IgD-negative memory B cell (primary cell): ENCODE results near the gene ALDH1A2. TPM values are rescaled to one million over a fixed set of nuclear protein-coding genes. Genes with fewer than 3 reads are reported as not detected.
"Not testable (repeated sequence)": the region's sequence is repeated elsewhere in the genome, so short reads cannot be mapped to it uniquely, and the experiment has no call there.

Experiments
- H3K27ac Mint-ChIP-seq, 3 donors: one replicate each; pipeline ENCODE4 v1.8.0; 2020 to 2022; ENCODE audit warnings: mild to moderate bottlenecking in 3 of 3, mixed read lengths in 3 of 3, moderate library complexity in 1 of 3
- H3K27me3 Mint-ChIP-seq: one replicate; pipeline ENCODE4 v1.8.0; 2021; ENCODE audit warnings: mixed read lengths
- H3K36me3 Mint-ChIP-seq: one replicate; pipeline ENCODE4 v1.8.0; 2020; ENCODE audit warnings: mild to moderate bottlenecking, mixed read lengths
- H3K4me1 Mint-ChIP-seq, 3 donors: one replicate each; pipeline ENCODE4 v1.8.0; 2020 to 2022; ENCODE audit warnings: mixed read lengths in 3 of 3, mild to moderate bottlenecking in 1 of 3
- H3K4me3 Mint-ChIP-seq, 4 donors: one replicate each; pipeline ENCODE4 v1.8.0; 2020 to 2022; ENCODE audit warnings: mild to moderate bottlenecking in 4 of 4, mixed read lengths in 4 of 4, moderate library complexity in 3 of 4
- H3K9me3 Mint-ChIP-seq, 3 donors: one replicate each; pipeline ENCODE4 v1.8.0; 2020 to 2021; ENCODE audit warnings: mixed read lengths in 3 of 3, mild to moderate bottlenecking in 1 of 3
- polyA plus RNA-seq: library from polyadenylated mRNA; unstranded; fragments of 300-500 nt; fragmentation: Illumina TruSeq; gene quantifications from one replicate; pipeline ENCODE4 v1.2.3, GENCODE V29; 2021

ALDH1A2 gene
- polyA plus RNA-seq, 1 donor from 2014 or later: not detected

- Mint-ChIP-seq H3K4me3 (no peak overlapping the region), H3K27ac (no peak overlapping the region), H3K4me1 (no peaks in the 10 kb centered on the region), H3K9me3 (peaks cover 0 to 2% (median 0%) of the 10 kb centered on the region in 3 donors), H3K36me3 (no peaks in the 10 kb centered on the region), H3K27me3 (peaks cover 10% of the 10 kb centered on the region)
Measured at GRCh38 chr15:58014040-58014439, 51.5 kb downstream of the ALDH1A2 start.

DNA sequence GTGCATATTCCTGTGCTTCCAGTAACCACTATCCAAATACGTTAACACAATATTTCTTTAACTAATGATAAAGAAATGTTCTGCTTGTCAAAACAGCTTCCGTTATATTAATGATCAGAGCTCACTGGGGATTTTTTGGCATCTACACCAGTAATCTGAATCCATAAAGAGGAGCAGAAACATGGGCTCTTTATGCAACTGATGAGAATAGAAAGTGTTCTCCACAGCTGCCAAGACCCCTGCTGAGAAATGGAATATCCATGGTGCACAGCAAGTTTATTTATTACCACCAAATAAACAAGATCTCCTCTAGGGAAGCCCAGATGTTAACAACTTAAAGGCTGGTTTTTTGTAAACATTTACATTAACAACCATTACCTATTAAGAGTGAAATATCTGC is 54.5 kb downstream of the ALDH1A2 start:
- H3K36me3 Mint-ChIP-seq: no peaks in the 10 kb centered on the region
- H3K9me3 Mint-ChIP-seq: peaks cover 2 to 11% (median 2%) of the 10 kb centered on the region in 3 donors
- no peak overlapping the region for H3K27ac Mint-ChIP-seq
- no peak overlapping the region for H3K4me3 Mint-ChIP-seq
- peaks cover 10% of the 10 kb centered on the region for H3K27me3 Mint-ChIP-seq
- H3K4me1 Mint-ChIP-seq: no peaks in the 10 kb centered on the region

DNA sequence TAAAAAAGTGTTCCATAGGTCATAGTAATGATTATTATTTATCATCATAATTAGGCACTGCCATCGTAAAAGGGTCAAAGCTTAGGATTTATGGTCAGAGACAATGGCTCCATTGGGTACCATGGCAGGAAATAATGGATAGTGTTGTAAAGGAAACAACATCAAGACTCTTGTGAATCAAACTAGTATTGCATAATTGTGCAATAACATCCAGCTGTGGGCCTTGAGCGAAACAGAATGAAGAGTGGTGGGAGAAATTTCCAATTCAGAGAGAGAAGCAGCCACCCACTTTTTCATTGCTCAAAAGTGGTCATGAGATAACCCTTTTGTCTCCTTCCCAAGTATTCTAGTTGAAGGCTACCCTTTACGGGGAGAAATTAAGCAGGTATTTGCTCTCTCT is 61.7 kb downstream of the ALDH1A2 start:
- no peak overlapping the region for H3K4me3 Mint-ChIP-seq
- no peak overlapping the region for H3K27ac Mint-ChIP-seq
- H3K9me3 Mint-ChIP-seq: peaks cover 0 to 24% (median 2%) of the 10 kb centered on the region in 3 donors
- H3K27me3 Mint-ChIP-seq: peaks cover 3% of the 10 kb centered on the region
- no peaks in the 10 kb centered on the region for H3K36me3 Mint-ChIP-seq
- peaks cover 0 to 2% (median 0%) of the 10 kb centered on the region in 3 donors for H3K4me1 Mint-ChIP-seq

- Mint-ChIP-seq H3K27ac (no peak overlapping the region), H3K4me3 (no peak overlapping the region), H3K36me3 (no peaks in the 10 kb centered on the region), H3K9me3 (peaks cover 0 to 21% (median 2%) of the 10 kb centered on the region in 3 donors), H3K27me3 (peaks cover 3% of the 10 kb centered on the region), H3K4me1 (peaks cover 0 to 2% (median 0%) of the 10 kb centered on the region in 3 donors)
Measured at GRCh38 chr15:58002338-58003126, 63.0 kb downstream of the ALDH1A2 start.

DNA sequence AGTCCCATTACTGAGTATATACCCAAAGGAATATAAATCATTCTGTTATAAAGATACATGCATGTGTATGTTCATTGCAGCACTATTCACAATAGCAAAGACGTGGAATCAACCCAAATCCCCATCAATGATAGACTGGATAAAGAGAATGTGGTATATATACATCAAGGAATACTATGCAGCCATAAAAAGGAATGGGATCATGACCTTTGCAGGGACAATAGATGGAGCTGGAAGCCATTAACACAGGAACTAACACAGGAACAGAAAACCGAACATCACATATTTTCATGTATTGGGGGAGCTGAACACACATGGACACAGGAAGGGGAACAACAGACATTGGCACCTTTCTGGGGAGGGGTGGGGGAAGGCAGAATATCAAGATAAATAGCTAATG is 65.8 kb downstream of the ALDH1A2 start:
- not testable (repeated sequence) for H3K27me3 Mint-ChIP-seq, H3K36me3 Mint-ChIP-seq, H3K4me1 Mint-ChIP-seq, H3K27ac Mint-ChIP-seq, H3K4me3 Mint-ChIP-seq, H3K9me3 Mint-ChIP-seq

- H3K4me3 Mint-ChIP-seq: no peak overlapping the region
Measured at GRCh38 chr15:57996561-57996960, 69.0 kb downstream of the ALDH1A2 start.

DNA sequence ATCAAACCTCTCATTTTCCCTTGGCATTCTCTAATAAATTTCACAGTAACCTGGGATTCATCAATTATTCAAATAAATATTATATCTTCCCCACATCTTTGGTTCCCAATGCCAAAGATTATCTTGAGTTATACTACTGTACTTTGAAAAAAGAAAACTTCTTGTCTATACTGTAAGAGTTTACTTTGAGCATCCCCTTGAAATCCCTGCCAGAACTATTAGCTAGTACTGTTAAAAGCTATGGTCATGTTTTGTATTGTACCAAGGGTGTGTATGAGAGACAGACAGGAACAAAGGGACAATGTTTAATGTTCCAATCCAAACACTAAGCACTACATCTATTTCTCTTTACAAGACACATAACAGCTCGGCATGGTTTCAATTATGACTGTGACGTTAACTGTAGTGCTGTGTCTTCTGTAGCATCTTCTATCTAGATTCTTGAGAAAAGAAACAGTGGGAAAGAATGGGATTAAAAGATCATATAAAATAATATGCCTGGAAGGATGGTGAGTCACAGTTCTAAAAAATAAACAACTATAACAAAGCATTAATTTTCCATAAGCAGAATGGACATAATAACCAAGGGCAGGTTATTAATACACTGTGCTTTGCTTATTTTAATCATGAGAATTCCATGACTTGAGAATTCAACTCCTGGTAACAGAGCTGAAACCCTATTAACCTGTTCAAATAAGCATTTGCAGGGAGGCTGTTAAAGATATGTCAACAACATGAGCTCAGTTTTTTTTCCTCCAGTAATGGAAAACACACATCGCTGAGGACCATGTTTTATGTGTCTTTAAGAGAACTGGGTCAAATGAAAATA is 71.1 kb downstream of the ALDH1A2 start:
- Mint-ChIP-seq H3K9me3 (peaks cover 0 to 4% (median 0%) of the 10 kb centered on the region in 3 donors), H3K4me3 (no peak overlapping the region), H3K27ac (no peak overlapping the region), H3K4me1 (no peaks in the 10 kb centered on the region), H3K36me3 (no peaks in the 10 kb centered on the region), H3K27me3 (peaks cover 4% of the 10 kb centered on the region)

More at GRCh38 chr15:57996561-57996960, 69.0 kb downstream of the ALDH1A2 start:
- no peaks in the 10 kb centered on the region for H3K4me1 Mint-ChIP-seq
- peaks cover 7% of the 10 kb centered on the region for H3K27me3 Mint-ChIP-seq
- H3K9me3 Mint-ChIP-seq: peaks cover 0 to 9% (median 0%) of the 10 kb centered on the region in 3 donors
- no peaks in the 10 kb centered on the region for H3K36me3 Mint-ChIP-seq
- no peak overlapping the region for H3K27ac Mint-ChIP-seq

- peaks cover 4% of the 10 kb centered on the region for H3K27me3 Mint-ChIP-seq
- H3K27ac Mint-ChIP-seq: no peak overlapping the region
- no peaks in the 10 kb centered on the region for H3K4me1 Mint-ChIP-seq
- H3K36me3 Mint-ChIP-seq: no peaks in the 10 kb centered on the region
- no peaks in the 10 kb centered on the region for H3K9me3 Mint-ChIP-seq
- no peak overlapping the region for H3K4me3 Mint-ChIP-seq
Measured at GRCh38 chr15:57993409-57994145, 71.9 kb downstream of the ALDH1A2 start.

DNA sequence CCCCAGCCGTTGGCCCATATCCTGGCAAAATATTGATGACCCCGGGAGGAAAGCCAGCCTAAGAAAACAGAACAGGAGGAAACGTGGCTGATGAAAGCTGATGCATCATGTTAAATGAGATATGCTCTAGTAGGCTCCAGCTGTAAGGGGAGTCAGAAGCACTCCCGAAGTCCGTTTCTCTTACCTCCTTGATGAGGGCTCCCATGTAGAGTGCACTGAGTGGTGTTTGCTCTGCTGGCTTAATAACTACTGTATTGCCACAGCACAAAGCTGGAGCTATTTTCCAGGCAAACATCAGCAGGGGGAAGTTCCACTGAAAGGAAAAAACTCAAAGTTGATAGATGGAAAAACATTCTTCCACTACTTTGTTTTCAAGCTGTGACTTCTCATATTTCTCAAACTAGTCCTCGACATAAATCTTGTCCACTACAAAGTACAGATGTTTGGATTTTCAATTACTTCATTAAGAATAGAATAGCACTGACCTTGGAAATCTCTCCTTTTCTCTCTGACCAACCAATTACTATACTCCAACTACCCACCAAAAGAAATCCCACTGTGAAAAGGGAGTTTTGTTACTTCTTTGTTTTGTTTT is 72.7 kb downstream of the ALDH1A2 start:
- H3K9me3 Mint-ChIP-seq: no peaks in the 10 kb centered on the region

GRCh38 chr15:57973534-57973933 is 92.0 kb downstream of the ALDH1A2 start:
- H3K9me3 Mint-ChIP-seq: peaks cover 0 to 2% (median 0%) of the 10 kb centered on the region in 3 donors
- no peaks in the 10 kb centered on the region for H3K4me1 Mint-ChIP-seq
- no peak overlapping the region for H3K4me3 Mint-ChIP-seq
- H3K36me3 Mint-ChIP-seq: no peaks in the 10 kb centered on the region
- H3K27me3 Mint-ChIP-seq: no peaks in the 10 kb centered on the region
- no peak overlapping the region for H3K27ac Mint-ChIP-seq

More for the DNA sequence above, 72.7 kb downstream of the ALDH1A2 start:
- H3K36me3 Mint-ChIP-seq: no peaks in the 10 kb centered on the region
- H3K4me1 Mint-ChIP-seq: no peaks in the 10 kb centered on the region
- no peak overlapping the region for H3K4me3 Mint-ChIP-seq
- H3K27me3 Mint-ChIP-seq: peaks cover 4% of the 10 kb centered on the region
- no peak overlapping the region for H3K27ac Mint-ChIP-seq

DNA sequence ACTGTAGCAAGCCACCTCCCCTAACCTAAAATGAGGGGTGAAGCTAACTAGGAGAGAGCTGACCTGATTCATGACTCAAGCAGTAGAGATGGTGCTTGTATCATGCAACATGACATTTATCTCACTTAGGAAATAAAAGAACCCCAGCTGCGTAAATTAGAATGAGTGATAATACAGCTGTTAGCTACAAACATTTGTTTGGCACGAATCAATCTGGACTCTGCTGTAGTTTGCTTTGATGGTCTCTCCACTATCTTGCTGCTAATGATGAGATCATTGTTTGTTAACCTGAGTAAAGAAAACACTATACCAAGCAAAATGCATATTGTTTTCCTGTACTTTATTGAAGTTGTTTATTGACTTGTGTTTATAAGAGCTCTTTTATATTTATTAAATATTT is 92.6 kb downstream of the ALDH1A2 start:
- no peak overlapping the region for H3K4me3 Mint-ChIP-seq

DNA sequence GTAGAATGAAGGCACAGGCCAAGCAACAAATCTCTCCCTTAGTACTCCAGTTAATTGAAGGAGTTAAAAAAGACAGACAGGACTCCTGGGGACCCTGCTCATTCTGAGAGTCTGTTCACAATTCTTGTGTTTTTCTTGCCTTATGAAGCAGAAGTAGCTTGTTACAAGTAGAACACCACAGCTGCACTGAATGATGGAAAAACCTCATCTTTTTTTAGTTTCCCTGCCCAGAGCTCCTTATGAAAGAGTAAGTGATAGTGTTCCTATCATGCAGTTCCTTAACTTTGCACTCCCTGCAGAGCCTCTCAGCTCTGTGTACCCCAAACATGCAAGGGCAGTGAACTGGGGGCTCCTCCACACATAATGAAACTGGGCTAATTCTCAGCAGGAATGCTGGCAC is 95.5 kb downstream of the ALDH1A2 start:
- Mint-ChIP-seq H3K9me3 (no peaks in the 10 kb centered on the region), H3K4me3 (no peak overlapping the region), H3K4me1 (no peaks in the 10 kb centered on the region), H3K36me3 (no peaks in the 10 kb centered on the region), H3K27ac (no peak overlapping the region), H3K27me3 (peaks cover 3% of the 10 kb centered on the region)

More for the DNA sequence above, 92.6 kb downstream of the ALDH1A2 start:
- H3K27ac Mint-ChIP-seq: no peak overlapping the region
- no peaks in the 10 kb centered on the region for H3K36me3 Mint-ChIP-seq
- H3K27me3 Mint-ChIP-seq: no peaks in the 10 kb centered on the region
- H3K4me1 Mint-ChIP-seq: no peaks in the 10 kb centered on the region
- H3K9me3 Mint-ChIP-seq: peaks cover 0 to 2% (median 0%) of the 10 kb centered on the region in 3 donors

GRCh38 chr15:57969355-57969754 is 96.2 kb downstream of the ALDH1A2 start:
- Mint-ChIP-seq H3K9me3 (no peaks in the 10 kb centered on the region), H3K4me3 (no peak overlapping the region), H3K27me3 (peaks cover 3% of the 10 kb centered on the region), H3K36me3 (no peaks in the 10 kb centered on the region), H3K4me1 (no peaks in the 10 kb centered on the region), H3K27ac (no peak overlapping the region)

DNA sequence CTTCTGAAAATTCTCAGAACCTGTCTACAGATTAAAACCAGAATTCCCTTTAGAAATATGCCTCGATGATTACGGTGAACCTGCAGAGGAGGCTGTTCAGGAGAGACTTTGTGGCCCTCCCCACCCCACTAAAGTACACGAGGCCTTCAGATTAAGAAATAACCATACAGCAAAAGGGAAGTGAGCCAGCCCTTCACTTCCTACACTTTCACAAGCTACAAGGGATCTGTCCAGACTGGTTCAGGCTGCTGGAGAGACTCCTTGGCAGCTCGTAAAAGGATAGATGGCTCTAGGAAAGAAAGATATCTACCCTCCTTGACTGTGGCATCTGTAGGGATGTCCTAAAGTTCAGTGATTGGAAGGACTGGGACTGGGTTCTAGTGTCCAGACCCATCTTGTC is 102.6 kb downstream of the ALDH1A2 start:
- Mint-ChIP-seq H3K9me3 (no peaks in the 10 kb centered on the region), H3K36me3 (no peaks in the 10 kb centered on the region), H3K27ac (no peak overlapping the region), H3K4me1 (no peaks in the 10 kb centered on the region), H3K4me3 (no peak overlapping the region), H3K27me3 (peaks cover 3% of the 10 kb centered on the region)

- peaks cover 3% of the 10 kb centered on the region for H3K27me3 Mint-ChIP-seq
- no peaks in the 10 kb centered on the region for H3K36me3 Mint-ChIP-seq
- H3K9me3 Mint-ChIP-seq: no peaks in the 10 kb centered on the region
- H3K4me3 Mint-ChIP-seq: no peak overlapping the region
- H3K4me1 Mint-ChIP-seq: no peaks in the 10 kb centered on the region
- H3K27ac Mint-ChIP-seq: no peak overlapping the region
Measured at GRCh38 chr15:57961919-57962318, 103.6 kb downstream of the ALDH1A2 start.
